PFSK-1 (cell line): ENCODE data around the gene FXYD2.

Experiments
- FOXP2 ChIP-seq: optimal IDR thresholded peaks from 2 replicates; pipeline ENCODE3; 2011; ENCODE audit warnings: borderline replicate concordance, control low read depth, inconsistent platforms; ENCODE audit not compliant: insufficient read depth; ENCODE audit errors: extremely low read length, extremely low read depth
- SIN3A ChIP-seq: IDR thresholded peaks from 2 replicates; pipeline ENCODE4 v1.6.1; 2012; ENCODE audit warnings: mild to moderate bottlenecking, low read length, moderate library complexity, borderline replicate concordance; ENCODE audit not compliant: insufficient read depth
- TAF1 ChIP-seq: IDR thresholded peaks from 2 replicates; pipeline ENCODE4 v1.6.1; 2012; ENCODE audit warnings: low read length, control low read depth, borderline replicate concordance; ENCODE audit not compliant: insufficient read depth
- TF ChIP-seq, protein P1 (sequence below), 2 experiments: IDR thresholded peaks; 2 replicates each; pipeline versions ENCODE4 v1.6.1 to v1.8.0; 2011 to 2012; ENCODE audit warnings: low read depth in 2 of 2, low read length in 2 of 2, control low read depth in 1 of 2, inconsistent platforms in 1 of 2, mild to moderate bottlenecking in 1 of 2, moderate library complexity in 1 of 2; ENCODE audit not compliant: insufficient read depth in 1 of 2

DNA sequence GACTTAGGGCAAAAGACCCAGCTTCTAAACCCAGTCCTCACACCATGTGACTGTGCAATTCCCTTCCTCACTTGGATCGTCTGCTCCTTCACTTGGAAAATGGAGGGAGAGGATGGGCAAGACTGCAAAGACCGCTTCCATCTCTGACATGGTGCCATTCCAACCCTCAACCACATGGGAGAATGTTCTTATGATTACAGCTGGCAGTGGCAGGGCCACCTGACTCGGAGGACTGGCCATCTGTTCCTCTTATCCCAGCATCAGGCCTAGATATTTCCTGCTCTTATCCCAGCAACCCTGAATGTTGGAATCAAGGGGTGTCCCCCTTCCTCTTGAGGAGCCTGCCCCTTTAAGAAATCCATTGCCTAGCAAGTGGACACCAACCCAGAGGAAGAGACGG, 42.9 kb downstream of the FXYD2 start:
- TF ChIP-seq TAF1, result no peak
- no peak for TF ChIP-seq FOXP2
- TF ChIP-seq, protein P1, sequence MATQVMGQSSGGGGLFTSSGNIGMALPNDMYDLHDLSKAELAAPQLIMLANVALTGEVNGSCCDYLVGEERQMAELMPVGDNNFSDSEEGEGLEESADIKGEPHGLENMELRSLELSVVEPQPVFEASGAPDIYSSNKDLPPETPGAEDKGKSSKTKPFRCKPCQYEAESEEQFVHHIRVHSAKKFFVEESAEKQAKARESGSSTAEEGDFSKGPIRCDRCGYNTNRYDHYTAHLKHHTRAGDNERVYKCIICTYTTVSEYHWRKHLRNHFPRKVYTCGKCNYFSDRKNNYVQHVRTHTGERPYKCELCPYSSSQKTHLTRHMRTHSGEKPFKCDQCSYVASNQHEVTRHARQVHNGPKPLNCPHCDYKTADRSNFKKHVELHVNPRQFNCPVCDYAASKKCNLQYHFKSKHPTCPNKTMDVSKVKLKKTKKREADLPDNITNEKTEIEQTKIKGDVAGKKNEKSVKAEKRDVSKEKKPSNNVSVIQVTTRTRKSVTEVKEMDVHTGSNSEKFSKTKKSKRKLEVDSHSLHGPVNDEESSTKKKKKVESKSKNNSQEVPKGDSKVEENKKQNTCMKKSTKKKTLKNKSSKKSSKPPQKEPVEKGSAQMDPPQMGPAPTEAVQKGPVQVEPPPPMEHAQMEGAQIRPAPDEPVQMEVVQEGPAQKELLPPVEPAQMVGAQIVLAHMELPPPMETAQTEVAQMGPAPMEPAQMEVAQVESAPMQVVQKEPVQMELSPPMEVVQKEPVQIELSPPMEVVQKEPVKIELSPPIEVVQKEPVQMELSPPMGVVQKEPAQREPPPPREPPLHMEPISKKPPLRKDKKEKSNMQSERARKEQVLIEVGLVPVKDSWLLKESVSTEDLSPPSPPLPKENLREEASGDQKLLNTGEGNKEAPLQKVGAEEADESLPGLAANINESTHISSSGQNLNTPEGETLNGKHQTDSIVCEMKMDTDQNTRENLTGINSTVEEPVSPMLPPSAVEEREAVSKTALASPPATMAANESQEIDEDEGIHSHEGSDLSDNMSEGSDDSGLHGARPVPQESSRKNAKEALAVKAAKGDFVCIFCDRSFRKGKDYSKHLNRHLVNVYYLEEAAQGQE (IDR thresholded peaks at IDR 0.05; ENCODE audit: insufficient read depth in 1 of 2, low read depth in 2 of 2, low read length in 2 of 2), result no peak
- no peak for TF ChIP-seq SIN3A
